Neural progenitor cell (in vitro differentiated cells): ENCODE results near the gene THRB. TPM values are rescaled to one million over a fixed set of nuclear protein-coding genes. Genes with fewer than 3 reads are reported as not detected.

ENCODE experiments used
- DNase-seq: peaks from one replicate; pipeline ENCODE4 v3.0.0-alpha.2; 2016; ENCODE audit warnings: low spot score
- H2AFZ ChIP-seq: fragments of 200-600 bp; sonication (generic); replicated peaks from 2 replicates; pipeline ENCODE4 v1.6.1; 2016; ENCODE audit warnings: antibody characterized with exemption
- H3F3A ChIP-seq: fragments of 200-600 bp; sonication (generic); 2 replicates; pipeline ENCODE4 v1.6.1; 2016; ENCODE audit warnings: antibody characterized with exemption, low read depth
- H3K27ac ChIP-seq: fragments of 200-600 bp; sonication (generic); 2 replicates; pipeline ENCODE4 v1.5.1; 2016; ENCODE audit warnings: mild to moderate bottlenecking
- H3K27me3 ChIP-seq: fragments of 200-600 bp; sonication (generic); 2 replicates; pipeline ENCODE4 v1.6.1; 2016; ENCODE audit warnings: mild to moderate bottlenecking, moderate library complexity
- H3K36me3 ChIP-seq: fragments of 200-600 bp; sonication (generic); 2 replicates; pipeline ENCODE4 v1.5.1; 2016
- H3K4me1 ChIP-seq: fragments of 200-600 bp; sonication (generic); 2 replicates; pipeline ENCODE4 v1.6.1; 2016; ENCODE audit warnings: mixed run types
- H3K4me2 ChIP-seq: fragments of 200-600 bp; sonication (generic); 2 replicates; pipeline ENCODE4 v1.6.1; 2016
- H3K4me3 ChIP-seq: fragments of 200-600 bp; sonication (generic); 2 replicates; pipeline ENCODE4 v1.5.1; 2016
- H3K79me2 ChIP-seq: fragments of 200-600 bp; sonication (generic); 2 replicates; pipeline ENCODE4 v1.6.1; 2016; ENCODE audit warnings: low read depth
- H3K9ac ChIP-seq: fragments of 200-600 bp; sonication (generic); 2 replicates; pipeline ENCODE4 v1.6.1; 2016
- H3K9me3 ChIP-seq: fragments of 200-600 bp; sonication (generic); 2 replicates; pipeline ENCODE4 v1.5.1; 2016; ENCODE audit warnings: low read depth
- H4K20me1 ChIP-seq: fragments of 200-600 bp; sonication (generic); 2 replicates; pipeline ENCODE4 v1.6.1; 2016; ENCODE audit warnings: low read depth
- H3K27ac Mint-ChIP-seq: 3 replicates; pipeline ENCODE4 v1.8.0; 2021; ENCODE audit warnings: mixed read lengths
- H3K27me3 Mint-ChIP-seq: 2 replicates; pipeline ENCODE4 v1.8.0; 2022; ENCODE audit warnings: low read depth, mild to moderate bottlenecking, inconsistent platforms, moderate library complexity, mixed read lengths; ENCODE audit not compliant: insufficient read depth
- H3K36me3 Mint-ChIP-seq: 3 replicates; pipeline ENCODE4 v1.8.0; 2021; ENCODE audit warnings: mixed read lengths
- H3K4me1 Mint-ChIP-seq: 3 replicates; pipeline ENCODE4 v1.8.0; 2021; ENCODE audit warnings: mixed read lengths
- H3K4me3 Mint-ChIP-seq: 3 replicates; pipeline ENCODE4 v1.8.0; 2021; ENCODE audit warnings: mild to moderate bottlenecking, moderate library complexity, mixed read lengths
- H3K9me3 Mint-ChIP-seq: 3 replicates; pipeline ENCODE4 v1.8.0; 2020; ENCODE audit warnings: mixed read lengths
- CTCF ChIP-seq: fragments of 200-600 bp; sonication (generic); IDR thresholded peaks from 2 replicates; pipeline ENCODE4 v1.5.1; 2017; ENCODE audit warnings: antibody characterized with exemption, mild to moderate bottlenecking
- EZH2 ChIP-seq: fragments of 200-600 bp; sonication (generic); IDR thresholded peaks from 2 replicates; pipeline ENCODE4 v1.6.1; 2017; ENCODE audit warnings: antibody characterized with exemption, mild to moderate bottlenecking, moderate library complexity
- EZH2phosphoT487 ChIP-seq: fragments of 200-600 bp; sonication (generic); IDR thresholded peaks from 2 replicates; pipeline ENCODE4 v1.6.1; 2017; ENCODE audit warnings: antibody characterized with exemption
- total RNA-seq: library from RNA; depleted of rRNA; stranded (reverse); fragments of >200 nt; gene quantifications from 2 replicates; pipeline ENCODE4 v1.2.3, GENCODE V29; 2015; ENCODE audit warnings: low replicate concordance

THRB gene
- total RNA-seq, 1 donor from 2014 or later: 1.2 TPM

GRCh38 chr3:24165603-24165982, 329.1 kb downstream of the THRB start:
- Mint-ChIP-seq H3K4me3 (no peak overlapping the region), H3K36me3 (no peaks in the 10 kb centered on the region), H3K27me3 (peaks cover 2% of the 10 kb centered on the region)

GRCh38 chr3:24164967-24165602, 329.6 kb downstream of the THRB start:
- Mint-ChIP-seq H3K4me3 (no peak overlapping the region), H3K27me3 (peaks cover 2% of the 10 kb centered on the region), H3K4me1 (peaks cover 12% of the 10 kb centered on the region), H3K9me3 (no peaks in the 10 kb centered on the region), H3K36me3 (no peaks in the 10 kb centered on the region), H3K27ac (no peak overlapping the region)
- Histone ChIP-seq H3K27ac (no peak overlapping the region), H3K79me2 (no peaks in the 10 kb centered on the region), H3F3A (no peaks in the 10 kb centered on the region), H3K9me3 (no peaks in the 10 kb centered on the region), H3K4me3 (no peak overlapping the region), H3K9ac (no peak overlapping the region), H3K27me3 (no peaks in the 10 kb centered on the region), H2AFZ (no peak overlapping the region), H3K4me1 (no peaks in the 10 kb centered on the region), H3K36me3 (no peaks in the 10 kb centered on the region), H3K4me2 (no peak overlapping the region), H4K20me1 (no peaks in the 10 kb centered on the region)
- TF ChIP-seq EZH2: no peak
- no peak for TF ChIP-seq CTCF
- TF ChIP-seq EZH2phosphoT487: no peak
- no peak for DNase-seq

More at GRCh38 chr3:24165603-24165982, 329.1 kb downstream of the THRB start:
- no peak overlapping the region for H3K4me2 ChIP-seq
- no peaks in the 10 kb centered on the region for H3K4me1 ChIP-seq
- no peaks in the 10 kb centered on the region for H3K27me3 ChIP-seq
- no peak overlapping the region for H3K9ac ChIP-seq
- Mint-ChIP-seq H3K4me1 (peaks cover 7% of the 10 kb centered on the region), H3K9me3 (no peaks in the 10 kb centered on the region), H3K27ac (no peak overlapping the region)
- no peak overlapping the region for H3K4me3 ChIP-seq
- H3K9me3 ChIP-seq: no peaks in the 10 kb centered on the region
- H3K79me2 ChIP-seq: no peaks in the 10 kb centered on the region
- TF ChIP-seq EZH2 (no peak), CTCF (no peak), EZH2phosphoT487 (no peak)
- no peak overlapping the region for H2AFZ ChIP-seq
- no peak for DNase-seq
- no peaks in the 10 kb centered on the region for H3F3A ChIP-seq
- H3K27ac ChIP-seq: no peak overlapping the region
- H4K20me1 ChIP-seq: no peaks in the 10 kb centered on the region
- no peaks in the 10 kb centered on the region for H3K36me3 ChIP-seq

GRCh38 chr3:24162929-24163328, 331.7 kb downstream of the THRB start:
- peaks cover 15% of the 10 kb centered on the region for H3K4me1 Mint-ChIP-seq
- Histone ChIP-seq H3K79me2 (no peaks in the 10 kb centered on the region), H3K4me3 (no peak overlapping the region), H3K4me1 (no peaks in the 10 kb centered on the region), H3K4me2 (no peak overlapping the region), H3K27me3 (no peaks in the 10 kb centered on the region), H3K36me3 (no peaks in the 10 kb centered on the region), H3K9me3 (no peaks in the 10 kb centered on the region), H4K20me1 (no peaks in the 10 kb centered on the region), H2AFZ (no peak overlapping the region), H3F3A (no peaks in the 10 kb centered on the region), H3K27ac (no peak overlapping the region), H3K9ac (no peak overlapping the region)
- peaks cover 2% of the 10 kb centered on the region for H3K27me3 Mint-ChIP-seq
- no peak overlapping the region for H3K27ac Mint-ChIP-seq
- TF ChIP-seq CTCF (no peak), EZH2phosphoT487 (no peak), EZH2 (no peak)
- H3K9me3 Mint-ChIP-seq: no peaks in the 10 kb centered on the region
- H3K4me3 Mint-ChIP-seq: no peak overlapping the region
- no peaks in the 10 kb centered on the region for H3K36me3 Mint-ChIP-seq
- no peak for DNase-seq
